ENCODE results near the gene DLX5.
"Not testable (repeated sequence)": the region's sequence is repeated elsewhere in the genome, so short reads cannot be mapped to it uniquely, and the experiment has no call there.

DLX5 gene

DNA sequence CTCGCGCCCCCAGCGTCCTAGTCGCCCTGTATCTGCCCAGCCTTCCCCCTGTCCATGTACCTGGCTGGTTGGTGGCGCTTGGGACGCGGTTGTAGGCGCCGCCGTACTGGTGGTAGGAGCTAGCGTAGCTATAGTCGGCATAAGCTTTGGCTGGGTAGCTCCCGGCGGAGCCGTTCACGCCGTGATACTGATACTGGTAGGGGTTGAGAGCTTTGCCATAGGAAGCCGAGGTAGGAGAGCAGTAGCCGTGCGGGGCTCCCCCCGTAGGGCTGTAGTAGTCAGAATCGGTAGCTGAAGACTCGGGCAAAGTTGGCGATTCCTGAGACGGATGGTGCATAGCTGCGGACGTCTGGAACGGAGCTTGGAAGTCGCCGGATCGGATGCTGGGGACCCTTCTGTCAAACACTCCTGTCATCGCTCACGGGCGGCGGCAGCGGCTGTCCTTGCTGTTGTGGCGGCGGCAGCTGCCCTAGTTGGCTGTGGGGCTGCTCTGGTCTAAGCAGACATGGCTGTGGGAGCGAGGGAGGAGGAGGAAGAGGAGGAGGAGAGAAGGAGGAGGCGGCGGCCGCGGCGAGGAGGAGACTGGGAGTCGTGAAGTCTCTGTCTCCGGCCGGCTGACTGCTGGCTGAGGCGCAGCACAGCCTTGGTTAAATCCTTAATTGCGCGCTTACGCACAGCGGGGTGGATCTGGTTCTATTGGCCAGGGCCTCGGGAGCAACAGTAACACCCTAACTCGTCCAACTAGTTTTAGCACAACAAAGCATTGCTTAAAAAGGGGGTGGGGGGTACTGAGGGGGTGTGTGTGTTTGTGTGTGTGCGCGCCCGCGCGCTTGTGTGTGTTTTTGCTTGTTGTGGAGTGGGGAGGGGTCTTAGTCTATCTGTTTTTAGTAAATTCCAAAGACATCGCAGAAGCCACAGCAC is at the start of gene DLX5:
DLX5 (minus strand) TSS at position 623 of the 921 bp plus-strand sequence; CDS start at position 415, 208 bp downstream.
- no peak for DNase-seq

DNA sequence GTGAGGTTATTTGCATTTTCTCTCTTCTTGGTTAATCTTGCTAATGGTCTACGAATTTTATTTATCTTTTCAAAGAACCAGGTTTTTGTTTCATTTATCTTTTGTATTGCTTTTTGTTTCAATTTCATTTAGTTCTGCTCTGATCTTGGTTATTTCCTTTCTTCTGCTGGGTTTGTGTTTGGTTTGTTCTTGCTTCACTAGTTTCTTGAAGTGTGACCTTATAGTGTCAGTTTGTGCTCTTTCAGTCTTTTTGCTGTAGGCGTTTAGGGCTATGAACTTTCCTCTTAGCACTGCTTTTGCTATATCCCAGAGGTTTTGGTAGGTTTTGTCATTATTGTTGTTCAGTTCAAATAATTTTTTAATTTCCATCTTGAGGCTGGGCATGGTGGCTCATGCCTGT is 47.4 kb upstream of the DLX5 start:
- not testable (repeated sequence) for DNase-seq

DNA sequence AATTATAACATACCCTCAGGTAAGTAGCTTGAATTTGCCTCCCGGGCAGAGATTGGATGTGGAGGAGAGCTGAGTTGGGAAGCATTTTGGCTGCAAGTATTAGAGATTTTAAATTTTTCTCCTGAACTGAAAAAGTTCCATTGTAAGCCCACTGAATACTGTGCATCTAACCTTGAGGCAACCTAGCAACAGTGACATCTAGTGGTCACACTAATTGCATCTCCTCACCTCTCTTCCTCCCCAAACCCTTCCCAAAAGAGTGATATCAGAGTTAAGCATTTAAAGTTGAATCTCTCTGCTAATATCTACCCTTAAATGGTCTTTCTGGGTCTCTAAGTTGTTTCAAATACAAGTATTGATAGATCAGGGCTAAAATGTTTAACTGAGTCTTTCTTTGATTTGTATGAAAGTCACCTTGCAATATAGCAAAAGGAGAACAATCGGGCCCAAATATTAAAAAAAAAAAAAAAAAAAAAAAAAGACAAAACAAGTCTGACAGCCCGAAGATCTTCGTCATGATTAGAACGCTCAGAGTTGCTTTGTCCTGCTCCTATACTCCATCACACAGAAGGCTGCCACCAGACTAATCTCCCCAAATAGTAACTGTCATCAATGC is 40.4 kb upstream of the DLX5 start:
- peak; percentile 18 for DNase-seq

DNA sequence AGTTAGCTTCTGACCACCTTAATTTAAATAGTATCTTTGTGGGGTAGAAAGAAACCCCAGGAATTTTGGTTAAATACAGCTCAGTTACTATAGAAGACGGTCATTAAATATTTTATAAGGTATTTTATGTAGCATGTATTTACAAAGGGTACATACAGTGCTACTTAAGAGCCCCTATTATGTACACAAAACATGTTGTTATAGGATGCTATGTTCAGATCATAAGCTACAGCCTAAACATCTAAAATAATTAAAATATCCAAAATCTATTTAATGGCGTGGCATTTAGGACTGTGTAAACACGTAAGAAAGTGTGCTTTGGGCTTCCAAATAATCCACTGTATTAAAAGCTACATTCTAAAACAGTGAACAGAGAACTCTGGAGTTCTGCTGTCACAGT is 39.4 kb upstream of the DLX5 start:
- no peak for DNase-seq

DNA sequence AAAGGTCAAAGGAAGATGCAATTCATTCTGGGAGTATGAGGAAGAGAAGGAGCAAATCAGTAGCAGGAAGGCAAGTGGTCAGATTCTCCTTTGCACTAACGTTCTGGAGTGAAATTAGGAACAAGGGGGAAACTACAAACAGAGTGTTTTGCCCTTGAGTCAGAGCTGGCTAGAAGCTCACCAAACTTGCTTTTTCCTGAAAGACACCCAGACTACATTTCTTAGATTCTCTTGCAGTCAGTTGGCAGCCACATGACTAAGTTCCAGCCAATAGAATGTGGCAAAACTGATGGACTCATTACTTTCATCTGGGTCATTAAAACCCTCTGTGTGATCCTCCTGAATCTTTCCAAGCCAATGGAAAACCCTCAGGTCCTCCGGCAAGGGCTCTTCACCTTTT is 18.6 kb upstream of the DLX5 start:
- DNase-seq, result no peak

DNA sequence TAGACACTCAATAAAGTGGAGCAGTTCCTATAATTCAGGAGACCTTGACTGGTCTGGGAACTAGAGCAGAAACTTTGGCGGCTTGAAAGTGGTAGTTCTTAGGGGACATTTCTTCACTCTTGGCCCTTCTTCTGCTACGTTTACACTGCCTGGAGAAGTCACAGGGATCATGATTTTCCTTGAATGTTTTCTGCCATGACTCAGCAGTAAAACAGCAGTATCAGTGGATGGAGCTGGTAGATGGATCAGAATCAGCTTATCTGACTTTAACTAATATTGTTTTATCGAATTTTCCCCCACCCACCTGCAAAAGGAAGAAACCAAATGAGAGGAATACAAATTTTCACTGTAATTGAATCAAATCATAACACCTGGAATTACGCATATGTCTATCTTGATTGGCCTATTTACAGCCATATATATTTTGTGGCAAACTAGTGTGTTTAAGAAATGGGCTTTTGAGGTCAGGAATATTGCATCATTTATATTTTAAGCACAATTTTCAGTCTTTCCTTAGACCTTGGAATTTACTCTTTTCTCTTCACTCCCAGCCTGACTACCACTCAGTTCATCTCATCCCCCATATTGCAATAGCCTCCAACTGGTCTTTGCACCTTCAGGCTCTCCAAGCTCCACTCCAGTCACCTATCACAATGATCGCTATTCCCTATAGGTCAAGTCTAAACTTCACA is 14.9 kb upstream of the DLX5 start:
- DNase-seq, result no peak

DNA sequence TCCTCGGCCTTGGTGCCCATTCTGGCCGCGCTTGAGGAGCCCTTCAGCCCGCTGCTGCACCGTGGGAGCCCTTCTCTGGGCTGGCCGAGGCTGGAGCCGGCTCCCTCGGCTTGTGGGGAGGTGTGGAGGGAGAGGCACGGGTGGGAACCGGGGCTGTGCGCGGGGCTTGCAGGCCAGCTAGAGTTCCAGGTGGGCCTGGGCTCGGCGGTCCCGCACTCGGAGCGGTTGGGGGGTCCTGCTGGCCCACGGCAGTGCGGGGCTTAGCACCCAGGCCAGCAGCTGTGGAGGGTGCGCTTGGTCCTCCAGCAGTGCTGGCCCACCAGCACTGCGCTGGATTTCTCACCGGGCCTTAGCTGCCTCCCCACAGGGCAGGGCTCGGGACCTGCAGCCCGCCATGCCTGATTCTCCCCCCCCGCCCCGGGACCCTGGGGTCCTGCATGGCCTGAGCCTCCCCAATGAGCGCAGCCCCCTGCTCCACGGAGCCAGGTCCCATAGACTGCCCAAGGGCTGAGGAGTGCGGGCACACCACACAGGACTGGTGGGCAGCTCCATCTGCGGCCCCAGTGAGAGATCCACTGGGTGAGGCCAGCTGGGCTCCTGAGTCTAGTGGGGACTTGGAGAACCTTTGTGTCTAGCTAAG is 9.7 kb upstream of the DLX5 start:
- DNase-seq, result not testable (repeated sequence)

DNA sequence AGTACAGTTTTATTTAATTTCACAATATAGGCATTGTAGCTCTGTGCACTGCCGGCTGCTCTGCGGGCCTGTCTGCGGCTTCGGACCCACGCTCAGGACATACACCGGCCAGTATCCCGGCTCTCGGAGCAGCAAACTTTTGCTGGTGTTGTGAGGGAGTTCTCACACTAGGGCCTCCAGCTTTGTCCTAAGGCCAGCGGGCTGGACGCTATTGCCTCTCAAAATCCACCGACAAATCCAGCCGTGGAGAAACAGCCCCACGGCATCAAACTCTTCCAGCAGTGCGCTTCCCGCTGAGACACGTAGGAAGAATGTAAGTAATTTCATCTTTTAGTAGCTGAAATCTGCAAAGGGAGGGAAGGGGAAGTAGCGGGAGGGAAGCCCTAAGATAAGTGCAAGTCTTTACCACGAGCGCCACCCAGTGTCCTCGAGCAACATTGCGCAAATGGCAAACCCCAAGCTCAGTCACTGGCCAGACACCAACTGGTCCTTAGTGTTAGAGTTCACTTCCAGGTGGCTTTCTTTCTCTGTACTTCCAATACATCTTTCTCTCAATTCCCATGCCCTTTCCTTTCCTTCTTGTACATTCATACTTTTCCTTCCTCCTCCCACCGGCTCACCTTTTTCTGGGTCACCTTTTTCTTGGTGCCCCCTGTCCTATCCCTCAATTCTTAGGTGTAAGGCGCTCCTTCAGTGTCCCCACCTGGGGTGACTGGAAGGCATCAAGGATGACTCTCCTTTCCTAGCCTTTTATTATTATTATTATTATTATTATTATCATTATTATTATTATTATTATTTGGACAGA is 3.0 kb upstream of the DLX5 start:
- DNase-seq, result peak; percentile 74

DNA sequence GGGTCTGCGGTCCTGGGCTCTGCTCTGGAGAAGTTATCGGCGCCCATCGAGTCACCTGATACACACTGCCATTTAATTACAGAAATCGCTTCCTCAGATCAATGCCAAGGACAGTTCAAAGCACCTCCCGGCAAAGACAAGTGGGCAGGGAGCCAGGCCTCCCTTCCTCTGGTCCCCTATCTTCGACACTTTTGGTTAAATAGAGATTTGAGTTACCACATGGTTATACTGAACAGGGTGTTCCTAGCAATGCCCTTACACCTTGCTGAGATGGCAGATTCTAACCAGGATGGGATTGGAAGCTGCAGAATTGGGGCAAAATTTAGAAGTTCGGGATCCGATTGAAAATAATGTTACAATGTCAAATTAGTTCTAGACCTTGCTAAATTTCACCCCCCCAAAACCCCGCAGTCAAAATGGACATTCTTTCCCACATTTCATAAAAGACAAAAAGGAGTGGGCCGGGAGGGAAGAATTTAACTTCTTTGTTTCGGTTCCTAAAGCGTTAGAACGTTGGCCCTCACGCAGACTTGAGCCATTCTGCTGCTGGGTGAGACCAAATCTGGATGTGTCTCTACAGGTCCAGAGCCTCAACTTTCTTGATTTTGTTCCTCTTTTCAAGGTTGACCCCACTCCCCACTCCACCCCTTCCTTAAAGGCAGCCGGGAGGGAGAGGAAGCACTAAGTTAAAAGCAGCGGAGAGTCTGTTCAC is 2.2 kb upstream of the DLX5 start:
- DNase-seq, result no peak

DNA sequence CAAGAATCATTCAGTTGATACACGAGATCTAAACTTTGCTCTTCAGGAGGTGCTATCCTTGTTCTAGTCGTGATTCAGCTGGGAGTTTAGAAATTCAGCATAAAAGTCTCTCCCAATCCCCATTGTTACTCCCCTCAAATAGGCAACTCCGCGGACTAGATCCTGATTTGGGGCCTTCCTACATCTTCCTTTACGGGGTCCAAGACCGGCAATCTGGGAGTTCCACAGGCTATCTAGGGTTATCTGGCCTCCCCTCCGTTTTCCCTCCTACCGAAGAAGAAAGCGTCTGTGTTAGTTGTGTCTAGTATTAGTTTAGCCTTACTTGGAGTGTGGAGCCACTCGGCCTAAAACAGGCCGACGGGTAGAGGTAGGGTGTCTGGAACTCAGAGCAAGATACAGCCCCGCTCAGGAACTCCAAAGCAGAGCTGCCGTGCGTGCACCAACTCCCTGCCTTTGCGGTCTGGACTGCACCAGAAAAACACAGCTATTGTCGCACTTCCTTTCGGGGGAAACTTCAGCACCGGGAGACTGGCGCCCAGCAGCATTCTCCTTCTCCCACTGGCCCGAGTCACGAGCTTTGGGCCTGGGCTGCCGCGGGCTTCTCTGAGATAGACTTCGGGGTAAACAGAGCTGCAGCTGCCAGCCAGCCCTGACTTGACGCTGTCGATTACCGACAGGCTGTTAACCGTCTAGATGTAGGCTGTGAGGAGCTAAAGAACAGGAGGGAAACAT is 1.5 kb upstream of the DLX5 start:
- DNase-seq, result no peak

DNA sequence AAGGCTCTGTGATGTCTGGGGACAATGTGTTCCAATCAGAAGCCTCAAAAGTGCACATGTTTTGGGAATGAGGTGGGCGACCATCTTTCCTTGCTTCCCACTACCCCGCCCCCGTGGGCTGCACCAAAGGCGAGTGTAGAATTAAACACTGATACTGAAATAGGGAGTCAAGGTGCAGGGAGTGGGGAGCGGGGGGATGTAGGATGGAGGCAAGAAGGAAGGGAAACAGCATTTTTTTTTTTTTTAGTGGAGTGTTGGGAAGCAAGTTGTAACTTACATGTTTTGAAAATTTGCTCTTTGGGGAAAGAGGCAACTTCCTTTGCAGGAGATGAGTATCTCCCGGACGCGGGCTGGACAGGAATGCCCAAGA is 484 bp upstream of the DLX5 start:
- DNase-seq, result no peak

DNA sequence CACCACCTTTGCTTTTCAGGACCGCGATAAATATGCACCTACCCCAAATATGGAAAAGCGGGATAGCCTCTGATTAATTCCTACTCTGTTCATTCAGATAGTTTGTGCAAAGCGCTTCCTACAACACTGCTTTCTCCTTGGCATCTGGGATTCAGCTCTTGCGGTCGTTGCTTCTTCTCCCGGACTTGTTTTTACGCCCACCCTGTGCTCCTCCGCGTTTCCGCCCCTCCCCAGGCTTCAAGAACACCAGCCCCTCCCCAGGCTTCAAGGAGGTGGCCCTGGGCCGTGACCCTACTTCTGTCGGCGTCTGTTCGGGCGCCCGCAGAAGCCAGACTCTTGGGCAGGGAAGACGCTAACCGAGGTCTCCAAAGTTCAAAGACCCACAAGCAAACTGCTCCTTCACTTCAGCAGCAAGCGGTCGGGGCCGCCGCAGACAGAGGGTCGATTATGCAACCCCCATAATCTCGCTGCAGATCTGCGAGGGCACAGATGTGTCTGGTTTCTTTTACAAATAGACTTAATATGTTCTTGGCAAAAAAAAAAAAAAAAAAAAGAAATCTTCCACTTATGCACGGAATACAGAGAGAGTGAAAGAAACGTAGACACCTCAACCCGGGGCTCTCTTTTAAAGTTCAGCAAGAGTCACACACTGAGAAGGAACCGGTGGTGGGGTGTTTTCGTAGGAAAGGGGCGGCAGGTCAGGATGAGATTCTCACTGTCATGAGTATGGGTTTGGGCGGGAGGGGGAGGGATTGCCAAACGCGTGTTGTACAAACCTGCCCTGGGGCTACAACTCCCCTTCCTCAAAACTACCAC is 1.9 kb downstream of the DLX5 start:
- no peak for DNase-seq

DNA sequence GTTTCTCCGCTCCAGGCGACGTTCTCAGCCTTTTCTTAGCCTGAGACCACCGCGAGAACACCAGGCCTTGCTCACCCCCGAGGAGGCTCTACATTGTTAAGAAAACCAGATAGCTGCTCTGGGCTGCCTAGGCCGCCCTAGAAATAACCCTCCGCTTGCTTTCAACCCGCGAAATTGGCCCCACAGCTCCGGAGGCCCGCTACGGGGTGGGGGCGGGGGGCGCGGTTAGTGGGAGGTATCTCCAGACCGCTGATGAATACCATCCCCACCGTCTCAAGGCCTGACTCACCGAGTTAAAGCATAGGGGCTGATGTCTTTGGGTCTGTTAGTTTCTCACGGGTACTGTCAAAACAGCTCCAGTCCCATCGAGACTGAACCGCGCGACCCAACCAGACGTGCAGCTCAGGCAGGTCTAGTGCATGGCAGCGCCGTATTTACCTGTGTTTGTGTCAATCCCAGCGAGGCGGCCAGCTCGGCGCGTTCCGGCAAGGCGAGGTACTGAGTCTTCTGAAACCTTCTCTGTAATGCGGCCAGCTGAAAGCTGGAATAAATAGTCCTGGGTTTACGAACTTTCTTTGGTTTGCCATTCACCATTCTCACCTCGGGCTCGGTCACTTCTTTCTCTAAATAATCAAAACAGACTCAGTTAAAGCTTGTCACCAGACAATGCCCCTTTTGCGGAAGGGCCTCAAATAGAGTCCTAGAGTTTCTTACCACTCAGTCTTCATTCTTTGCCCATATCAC is 2.7 kb downstream of the DLX5 start:
- DNase-seq, result no peak

DNA sequence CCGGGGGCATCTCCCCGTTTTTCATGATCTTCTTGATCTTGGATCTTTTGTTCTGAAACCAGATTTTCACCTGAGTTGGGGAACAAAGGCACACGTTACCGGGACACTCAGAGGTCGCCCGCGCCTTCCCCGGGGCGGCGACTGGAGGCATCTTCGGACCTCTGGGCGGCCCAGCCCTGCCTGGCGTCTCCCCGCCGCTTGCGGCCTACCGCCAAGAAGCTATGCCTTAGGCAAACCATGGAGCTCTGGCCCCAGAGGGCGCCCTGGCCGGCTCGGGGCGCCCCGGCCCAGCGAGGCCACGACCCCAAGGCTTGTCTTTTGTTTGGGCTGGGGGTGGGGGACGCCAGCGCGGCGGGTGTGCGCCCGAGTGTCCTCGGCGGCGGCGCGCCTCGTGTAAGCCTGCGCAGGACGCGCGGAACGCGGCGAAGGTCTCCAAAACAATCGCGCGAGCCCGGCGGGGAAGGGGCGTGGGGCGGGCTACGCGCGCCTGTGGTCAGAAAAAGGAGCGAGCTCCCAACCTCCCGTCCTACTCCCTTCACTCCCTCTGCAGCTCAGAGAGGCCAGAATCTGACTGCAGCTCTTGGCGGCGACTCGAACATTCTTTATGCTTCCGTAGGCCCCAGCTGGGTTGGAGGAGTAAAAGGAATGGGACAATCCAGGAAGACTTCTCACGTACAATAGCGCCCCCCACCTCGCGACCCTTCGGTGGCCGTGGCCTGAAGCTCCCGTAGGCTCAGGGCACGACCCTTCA is 3.5 kb downstream of the DLX5 start:
- no peak for DNase-seq

DNA sequence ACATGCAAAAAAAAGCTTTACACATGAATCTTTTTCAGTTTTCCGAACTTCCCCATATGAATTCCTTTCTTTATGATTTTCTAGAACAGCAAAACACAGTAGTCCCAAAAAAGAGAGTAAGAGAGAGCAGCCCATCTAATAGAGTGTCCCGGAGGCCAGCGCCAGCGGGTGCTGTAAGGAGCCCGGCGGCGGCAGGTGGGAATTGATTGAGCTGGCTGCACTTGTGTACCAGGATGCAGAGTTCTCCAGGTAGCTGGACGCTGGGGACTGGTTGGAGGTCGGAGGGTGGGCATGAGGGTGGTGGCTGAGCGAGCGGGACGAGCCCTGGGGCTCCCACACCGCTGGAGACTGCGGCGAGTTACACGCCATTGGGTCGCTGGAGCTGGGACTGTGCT is 4.0 kb downstream of the DLX5 start:
- no peak for DNase-seq

DNA sequence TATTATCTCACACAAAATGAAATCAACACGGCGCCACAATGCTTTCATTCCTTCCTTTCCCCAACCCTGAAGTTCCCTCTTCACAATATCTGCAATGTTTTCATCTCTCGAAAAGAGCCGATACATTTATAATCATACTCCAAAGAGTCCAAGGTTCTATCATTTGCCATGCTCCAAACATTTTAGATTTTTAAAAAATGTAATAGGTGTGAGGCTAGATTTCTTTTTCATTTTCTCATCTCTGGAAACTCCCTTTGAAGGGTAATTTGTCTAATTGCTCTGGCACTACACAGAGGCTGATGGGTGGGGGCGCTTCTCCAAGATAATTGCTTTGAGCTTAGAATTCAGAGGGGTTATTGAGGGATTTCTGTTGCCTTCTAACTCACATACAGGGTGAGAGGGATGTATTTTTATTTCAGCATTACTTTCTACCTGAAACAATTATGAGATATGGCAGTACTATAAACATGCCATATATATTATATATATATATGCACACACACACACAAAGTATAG is 4.9 kb downstream of the DLX5 start:
- no peak for DNase-seq

DNA sequence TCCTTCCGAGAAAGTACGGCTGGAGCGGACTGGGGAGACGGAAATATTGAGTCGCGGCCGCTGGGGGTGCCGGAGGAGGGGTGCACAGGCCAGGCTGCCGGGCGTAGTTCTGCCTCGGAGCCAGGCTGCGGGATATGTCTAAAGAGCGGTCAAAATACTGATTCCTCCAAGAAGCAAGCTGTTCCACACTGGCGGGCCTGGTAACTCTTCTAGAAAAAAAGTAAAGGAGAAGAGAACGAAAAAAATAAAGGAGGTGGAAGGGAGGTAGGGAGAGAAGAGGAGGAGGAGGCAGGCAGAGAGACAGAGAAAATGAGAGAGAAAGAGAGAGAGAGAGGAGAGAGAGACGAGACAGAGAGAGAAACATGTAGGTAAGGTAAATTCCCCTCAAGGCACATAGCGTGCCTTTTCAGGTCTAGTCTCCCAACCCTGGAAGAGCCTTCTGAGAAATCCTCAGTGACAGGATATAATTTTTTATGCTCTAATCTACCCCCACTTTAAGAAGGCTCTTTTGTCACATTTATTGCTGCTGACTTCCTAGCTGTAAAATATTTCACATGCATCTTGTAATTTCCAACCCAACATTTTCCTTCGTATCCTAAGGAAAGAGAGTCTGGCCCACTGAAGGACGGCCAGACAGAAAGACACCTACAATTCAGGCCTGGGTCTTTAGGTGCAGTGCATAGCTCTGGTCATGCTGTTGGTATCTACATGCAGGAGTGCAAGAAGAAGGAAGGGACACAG is 5.7 kb downstream of the DLX5 start:
- DNase-seq, result no peak
